ENCODE results near the gene TIMM8B. TPM values are rescaled to one million over a fixed set of nuclear protein-coding genes. Genes with fewer than 3 reads are reported as not detected.
"Not testable (repeated sequence)": the region's sequence is repeated elsewhere in the genome, so short reads cannot be mapped to it uniquely, and the experiment has no call there.

Gene TIMM8B
- polyA plus RNA-seq, 2 of the 4 experiments (the other 2 are of a cell fraction) = 84.5 to 85.3 TPM

- WGBS (ENCODE audit: missing lambda C conversion rate) = 50% methylated on average over 2 of the region's 2 CpGs
- no peak for TF ChIP-seq RAD21 (conservative IDR thresholded peaks at IDR 0.05 in 1 of 2, IDR thresholded peaks at IDR 0.05 in 1 of 2)
- no peak for TF ChIP-seq HDAC2 (IDR thresholded peaks at IDR 0.05)
- TF ChIP-seq REST (IDR thresholded peaks at IDR 0.05) = no peak
- TF ChIP-seq HOXB13 (CRISPR knock-in tag; IDR thresholded peaks at IDR 0.05; ENCODE audit: low read depth) = no peak
- no peak for TF ChIP-seq ZFP36 (IDR thresholded peaks at IDR 0.05; ENCODE audit: borderline replicate concordance, partially characterized antibody)
- TF ChIP-seq SREBF2 (IDR thresholded peaks at IDR 0.05) = no peak
- TF ChIP-seq ZC3H11A (IDR thresholded peaks at IDR 0.05) = no peak
- no peak for TF ChIP-seq EHF (CRISPR knock-in tag; IDR thresholded peaks at IDR 0.05)
- no peak for TF ChIP-seq SMC3 (IDR thresholded peaks at IDR 0.05)
- H3K4me2 ChIP-seq = no peak overlapping the region
- H3K9me3 ChIP-seq = no peaks in the 10 kb centered on the region
- ATAC-seq (no peak), FAIRE-seq (no peak), DNase-seq (ENCODE audit: low read depth in 1 of 2, low spot score in 1 of 2) (no peak)
- H3K27ac ChIP-seq = no peak overlapping the region
- CTCF ChIA-PET = no interaction called here
- POLR2A ChIA-PET = no interaction called here
- no peak overlapping the region for H3K4me3 ChIP-seq
- H3K4me1 ChIP-seq = no peaks in the 10 kb centered on the region
Measured at GRCh38 chr11:112049777-112050176, 36.8 kb downstream of the TIMM8B start.

- H3K4me3 ChIP-seq; POLR2A ChIA-PET; CTCF ChIA-PET; H3K9me3 ChIP-seq; FAIRE-seq; H3K4me1 ChIP-seq; H3K4me2 ChIP-seq; H3K27ac ChIP-seq; ATAC-seq; DNase-seq (ENCODE audit: low read depth in 1 of 2, low spot score in 1 of 2): not testable (repeated sequence)
- 94% methylated on average over 3 of the region's 3 CpGs for whole genome bisulfite sequencing (ENCODE audit: missing lambda C conversion rate)
Measured at GRCh38 chr11:112048256-112048655, 38.3 kb downstream of the TIMM8B start.

GRCh38 chr11:112046647-112047046 lies 39.9 kb downstream of the TIMM8B start:
- CTCF ChIA-PET; DNase-seq (ENCODE audit: low read depth in 1 of 2, low spot score in 1 of 2); H3K9me3 ChIP-seq; H3K4me1 ChIP-seq; ATAC-seq; FAIRE-seq; POLR2A ChIA-PET; H3K4me3 ChIP-seq; H3K4me2 ChIP-seq; H3K27ac ChIP-seq: not testable (repeated sequence)
- WGBS (ENCODE audit: missing lambda C conversion rate) = 97% methylated on average over 2 of the region's 2 CpGs

GRCh38 chr11:112044961-112045360 lies 41.6 kb downstream of the TIMM8B start:
- TF ChIP-seq HES2 (IDR thresholded peaks at IDR 0.05) = no peak
- TF ChIP-seq PBX3 (IDR thresholded peaks at IDR 0.05) = no peak
- ChIA-PET POLR2A (no interaction called here), CTCF (interaction anchor here (0.6 kb wide), 1 partner anchor 87 kb away, joined by 3 read pairs; no protein-coding TSS in a partner anchor)
- no peaks in the 10 kb centered on the region for H3K9me3 ChIP-seq
- peaks cover 8% of the 10 kb centered on the region; the same call in 2 of the 3 replicates for H3K4me1 ChIP-seq
- no peak overlapping the region for H3K4me3 ChIP-seq
- no peak overlapping the region for H3K4me2 ChIP-seq
- DNase-seq (ENCODE audit: low read depth in 1 of 2, low spot score in 1 of 2) (no peak), ATAC-seq (no peak), FAIRE-seq (no peak)
- 94% methylated on average over 4 of the region's 4 CpGs for WGBS (ENCODE audit: missing lambda C conversion rate)
- no peak overlapping the region for H3K27ac ChIP-seq

GRCh38 chr11:112042961-112043304 lies 43.6 kb downstream of the TIMM8B start:
- POLR2A ChIA-PET = no interaction called here
- H3K4me3 ChIP-seq = no peak overlapping the region
- no peaks in the 10 kb centered on the region for H3K9me3 ChIP-seq
- CTCF ChIA-PET = interaction anchor here (0.6 kb wide), 1 partner anchor 381 kb away, joined by 3 read pairs; no protein-coding TSS in a partner anchor
- DNase-seq (ENCODE audit: low read depth in 1 of 2, low spot score in 1 of 2) (no peak), ATAC-seq (no peak), FAIRE-seq (no peak)
- no peak overlapping the region for H3K4me2 ChIP-seq
- TF ChIP-seq ATOH8 (CRISPR knock-in tag; IDR thresholded peaks at IDR 0.05; ENCODE audit: low read depth) (no peak), ELK1 (IDR thresholded peaks at IDR 0.05; ENCODE audit: low read depth, low read length) (no peak), PHF8 (IDR thresholded peaks at IDR 0.05; ENCODE audit: borderline replicate concordance, low read depth) (no peak), POLR2A (IDR thresholded peaks at IDR 0.05; ENCODE audit: low read length) (no peak), KDM5A (IDR thresholded peaks at IDR 0.05) (no peak), CEBPB (IDR thresholded peaks at IDR 0.05) (no peak), EP300 (IDR thresholded peaks at IDR 0.05) (no peak), HOXB13 (CRISPR knock-in tag; IDR thresholded peaks at IDR 0.05; ENCODE audit: low read depth) (no peak), NPAS2 (CRISPR knock-in tag; IDR thresholded peaks at IDR 0.05; ENCODE audit: borderline replicate concordance) (no peak), ZNF302 (CRISPR knock-in tag; IDR thresholded peaks at IDR 0.05) (no peak)
- WGBS (ENCODE audit: missing lambda C conversion rate) = 91% methylated on average over 2 of the region's 2 CpGs
- peaks cover 8% of the 10 kb centered on the region; the same call in 2 of the 3 replicates for H3K4me1 ChIP-seq
- H3K27ac ChIP-seq = no peak overlapping the region
